Stomach (tissue), 9 donors: Measurements from ENCODE around the gene SOX3. TPM values are rescaled to one million over a fixed set of nuclear protein-coding genes. Genes with fewer than 3 reads are reported as not detected.

Experiments used
- DNase-seq, 2 donors: peaks; one replicate each; pipeline versions ENCODE4 v3.0.0 to v3.0.0-alpha.2; 2013 to 2019
- H3K27ac ChIP-seq, 5 donors: fragments of 200-600 bp in 4 of 5; sonication (generic) in 4 of 5; one replicate each; pipeline ENCODE4 v1.5.1; 2013 to 2019; ENCODE audit warnings: mild to moderate bottlenecking in 1 of 5, moderate library complexity in 1 of 5
- H3K27me3 ChIP-seq, 3 donors: fragments of 200-600 bp; sonication (generic); one replicate each; pipeline ENCODE4 v1.5.1; 2017 to 2019; ENCODE audit warnings: mixed run types in 1 of 3
- H3K36me3 ChIP-seq, 4 donors: fragments of 200-600 bp; sonication (generic); 1 replicate in 3 of 4; 2 replicates in 1 of 4; pipeline ENCODE4 v1.5.1; 2016 to 2019
- H3K4me1 ChIP-seq, 4 donors: fragments of 200-600 bp; sonication (generic); one replicate each; pipeline ENCODE4 v1.5.1; 2016 to 2019
- H3K4me3 ChIP-seq, 4 donors: fragments of 200-600 bp; sonication (generic) in 3 of 4; one replicate each; pipeline ENCODE4 v1.5.1; 2016 to 2019; ENCODE audit warnings: mild to moderate bottlenecking in 1 of 4
- H3K9me3 ChIP-seq, 4 donors: fragments of 200-600 bp; sonication (generic); one replicate each; pipeline ENCODE4 v1.5.1; 2016 to 2019
- CTCF ChIP-seq, 7 experiments: fragments of 450-650 bp in 4 of 7; fragments of 200-600 bp in 3 of 7; sonication (generic) in 3 of 7; IDR thresholded peaks; one replicate each; pipeline ENCODE4 v1.5.1; 2016 to 2019; ENCODE audit warnings: antibody characterized with exemption in 7 of 7, control low read depth in 2 of 7, mild to moderate bottlenecking in 1 of 7
- EP300 ChIP-seq: sonication (generic); formaldehyde crosslinking; IDR thresholded peaks from one replicate; pipeline ENCODE4 v1.6.1; 2017; ENCODE audit warnings: antibody characterized with exemption
- POLR2A ChIP-seq, 4 donors: fragments of 450-650 bp; IDR thresholded peaks; one replicate each; pipeline ENCODE4 v1.6.1; 2016; ENCODE audit warnings: antibody characterized with exemption in 4 of 4, control low read depth in 2 of 4, mild to moderate bottlenecking in 1 of 4, moderate library complexity in 1 of 4
- POLR2AphosphoS5 ChIP-seq, 3 donors: sonication (generic); formaldehyde crosslinking; IDR thresholded peaks; one replicate each; pipeline ENCODE4 v1.6.1; 2016; ENCODE audit warnings: antibody characterized with exemption in 3 of 3
- WGBS, 5 donors: extraction: QIAGEN DNeasy Blood & Tissue Kit in 3 of 5; methylation state at CpG; one replicate each; pipeline versions ENCODE4 v1.1.5 to v1.1.7; 2013 to 2018; 5-methylcytosine and 5-hydroxymethylcytosine counted together
- intact Hi-C: fragments of 100-400 bp; cut with DNase I; formaldehyde crosslinking; loops from one replicate; pipeline ENCODE4 v1.15.1; 2023; ENCODE audit warnings: low total_unique reads
- polyA plus RNA-seq, 3 donors: library from polyadenylated mRNA; stranded (reverse); fragments of 200-250 nt; gene quantifications; one replicate each; pipeline ENCODE4 v1.2.3, GENCODE V29; 2013
- total RNA-seq, 5 donors: library from RNA; depleted of rRNA; stranded (reverse); fragments of >200 nt; gene quantifications; one replicate each; pipeline versions ENCODE4 v1.1.0 to v1.2.3, GENCODE V29; 2014 to 2016
- donor health status: healthy with polysubstance abuse.
- donor health status: Bipolar disorder and iron deficiency.
- donor health status: healthy.

The SOX3 gene
- total and polyA plus RNA-seq, 8 donors: not detected

- TF ChIP-seq EP300: no peak
- no peak for TF ChIP-seq POLR2A (IDR thresholded peaks at IDR 0.05)
- TF ChIP-seq CTCF (IDR thresholded peaks at IDR 0.05): no peak
- no peak for TF ChIP-seq POLR2AphosphoS5 (IDR thresholded peaks at IDR 0.05)
- no peak overlapping the region for H3K4me3 ChIP-seq
- H3K27ac ChIP-seq: no peak overlapping the region
- peaks cover 0 to 17% (median 11%) of the 10 kb centered on the region in 3 donors for H3K27me3 ChIP-seq
- DNase-seq: no peak
- intact Hi-C loops: no loop called here
- no peaks in the 10 kb centered on the region for H3K36me3 ChIP-seq
- no peaks in the 10 kb centered on the region for H3K4me1 ChIP-seq
- no peaks in the 10 kb centered on the region for H3K9me3 ChIP-seq
- 84 to 100% (median 97%) methylated on average over 1 of the region's 1 CpG for WGBS, 5 donors
These were observed 9.1 kb downstream of the SOX3 start for GRCh38 chrX:140495739-140496138.

- Histone ChIP-seq H3K4me1 (no peaks in the 10 kb centered on the region), H3K27me3 (no peaks in the 10 kb centered on the region), H3K27ac (no peak overlapping the region), H3K9me3 (no peaks in the 10 kb centered on the region), H3K4me3 (no peak overlapping the region), H3K36me3 (no peaks in the 10 kb centered on the region)
- intact Hi-C loops: no loop called here
- 69 to 81% (median 76%) methylated on average over 4 of the region's 4 CpGs for WGBS, 5 donors
- DNase-seq: no peak
- no peak for TF ChIP-seq CTCF (IDR thresholded peaks at IDR 0.05)
- TF ChIP-seq EP300: no peak
- no peak for TF ChIP-seq POLR2AphosphoS5 (IDR thresholded peaks at IDR 0.05)
- no peak for TF ChIP-seq POLR2A (IDR thresholded peaks at IDR 0.05)
These were observed 12.5 kb downstream of the SOX3 start for GRCh38 chrX:140492066-140492994.

GRCh38 chrX:140480765-140481164, 24.1 kb downstream of the SOX3 start:
- intact Hi-C loops: no loop called here
- no peak for TF ChIP-seq CTCF (IDR thresholded peaks at IDR 0.05)
- no peak for TF ChIP-seq EP300
- TF ChIP-seq POLR2A (IDR thresholded peaks at IDR 0.05): no peak
- Histone ChIP-seq H3K4me3 (no peak overlapping the region), H3K4me1 (no peaks in the 10 kb centered on the region), H3K36me3 (no peaks in the 10 kb centered on the region), H3K27me3 (no peaks in the 10 kb centered on the region), H3K27ac (no peak overlapping the region), H3K9me3 (peaks cover 0 to 7% (median 1%) of the 10 kb centered on the region in 4 donors)
- no peak for DNase-seq

GRCh38 chrX:140477987-140478386, 26.9 kb downstream of the SOX3 start:
- H3K4me1 ChIP-seq: no peaks in the 10 kb centered on the region
- H3K4me3 ChIP-seq: no peak overlapping the region
- no peaks in the 10 kb centered on the region for H3K36me3 ChIP-seq
- no peak for TF ChIP-seq CTCF (IDR thresholded peaks at IDR 0.05)
- no peak for TF ChIP-seq POLR2A (IDR thresholded peaks at IDR 0.05)
- TF ChIP-seq EP300: no peak
- no peak for TF ChIP-seq POLR2AphosphoS5 (IDR thresholded peaks at IDR 0.05)
- peaks cover 0 to 31% (median 16%) of the 10 kb centered on the region in 4 donors for H3K9me3 ChIP-seq
- intact Hi-C loops: no loop called here
- DNase-seq: no peak
- H3K27ac ChIP-seq: no peak overlapping the region
- no peaks in the 10 kb centered on the region for H3K27me3 ChIP-seq
